ENCODE data around the gene CHST8. TPM values are rescaled to one million over a fixed set of nuclear protein-coding genes. Genes with fewer than 3 reads are reported as not detected.

CHST8 gene
- total and polyA plus RNA-seq, 11 donors: 0.10 to 0.88 (median 0.22) TPM; not detected in 3

DNA sequence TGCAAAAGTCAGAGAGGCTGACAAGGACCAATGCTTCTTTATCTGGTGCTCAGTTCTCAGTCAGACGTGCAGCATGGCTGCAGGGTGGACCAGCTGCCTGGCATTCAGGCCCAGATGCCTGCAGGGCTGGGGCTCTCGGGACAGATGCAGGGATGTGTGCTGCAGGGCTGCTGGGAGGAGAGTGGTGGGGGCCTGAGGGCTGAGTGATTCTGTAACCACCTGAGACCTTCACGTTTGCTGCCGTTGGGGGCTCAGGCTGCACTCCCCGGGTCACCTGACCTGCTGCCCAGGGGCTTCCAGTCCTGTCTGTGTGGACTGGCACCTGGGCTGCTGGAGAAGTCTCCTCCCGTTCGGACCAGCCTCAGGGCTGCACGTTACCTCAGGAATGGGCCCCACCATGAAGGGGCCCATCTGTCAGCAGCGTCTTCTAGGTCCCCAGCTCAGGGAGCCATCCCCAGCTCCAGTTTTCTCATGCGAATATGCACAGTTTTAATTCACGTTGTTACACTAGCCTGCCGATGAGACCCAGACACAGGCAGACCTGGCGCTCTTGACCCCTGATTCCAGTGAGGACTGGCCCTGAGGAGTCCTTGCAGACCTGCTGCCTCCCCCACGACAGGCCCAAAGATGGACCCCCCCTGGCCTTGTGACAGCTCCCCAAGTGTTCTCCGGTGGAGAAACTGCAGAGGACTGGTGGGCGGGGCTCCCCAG is 191.8 kb downstream of the CHST8 start:
- ATAC-seq: no peak
- no peak overlapping the region for H3K4me3 ChIP-seq
- H3K27me3 ChIP-seq: no peaks in the 10 kb centered on the region
- H3K4me1 ChIP-seq: peaks cover 0 to 34% (median 7%) of the 10 kb centered on the region in 12 donors
- H3K36me3 ChIP-seq: peaks cover 0 to 51% (median 31%) of the 10 kb centered on the region in 9 donors
- TF ChIP-seq POLR2A (IDR thresholded peaks at IDR 0.05): no peak
- TF ChIP-seq, protein P1, sequence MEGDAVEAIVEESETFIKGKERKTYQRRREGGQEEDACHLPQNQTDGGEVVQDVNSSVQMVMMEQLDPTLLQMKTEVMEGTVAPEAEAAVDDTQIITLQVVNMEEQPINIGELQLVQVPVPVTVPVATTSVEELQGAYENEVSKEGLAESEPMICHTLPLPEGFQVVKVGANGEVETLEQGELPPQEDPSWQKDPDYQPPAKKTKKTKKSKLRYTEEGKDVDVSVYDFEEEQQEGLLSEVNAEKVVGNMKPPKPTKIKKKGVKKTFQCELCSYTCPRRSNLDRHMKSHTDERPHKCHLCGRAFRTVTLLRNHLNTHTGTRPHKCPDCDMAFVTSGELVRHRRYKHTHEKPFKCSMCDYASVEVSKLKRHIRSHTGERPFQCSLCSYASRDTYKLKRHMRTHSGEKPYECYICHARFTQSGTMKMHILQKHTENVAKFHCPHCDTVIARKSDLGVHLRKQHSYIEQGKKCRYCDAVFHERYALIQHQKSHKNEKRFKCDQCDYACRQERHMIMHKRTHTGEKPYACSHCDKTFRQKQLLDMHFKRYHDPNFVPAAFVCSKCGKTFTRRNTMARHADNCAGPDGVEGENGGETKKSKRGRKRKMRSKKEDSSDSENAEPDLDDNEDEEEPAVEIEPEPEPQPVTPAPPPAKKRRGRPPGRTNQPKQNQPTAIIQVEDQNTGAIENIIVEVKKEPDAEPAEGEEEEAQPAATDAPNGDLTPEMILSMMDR (IDR thresholded peaks at IDR 0.05): no peak
- no peaks in the 10 kb centered on the region for H3K9me3 ChIP-seq
- DNase-seq: no peak
- WGBS, 4 donors: 82 to 86% (median 83%) methylated on average over 15 to 16 of the region's 16 CpGs
- intact Hi-C loops (cut with DNase I): no loop called here
- no peak overlapping the region for H3K27ac ChIP-seq

DNA sequence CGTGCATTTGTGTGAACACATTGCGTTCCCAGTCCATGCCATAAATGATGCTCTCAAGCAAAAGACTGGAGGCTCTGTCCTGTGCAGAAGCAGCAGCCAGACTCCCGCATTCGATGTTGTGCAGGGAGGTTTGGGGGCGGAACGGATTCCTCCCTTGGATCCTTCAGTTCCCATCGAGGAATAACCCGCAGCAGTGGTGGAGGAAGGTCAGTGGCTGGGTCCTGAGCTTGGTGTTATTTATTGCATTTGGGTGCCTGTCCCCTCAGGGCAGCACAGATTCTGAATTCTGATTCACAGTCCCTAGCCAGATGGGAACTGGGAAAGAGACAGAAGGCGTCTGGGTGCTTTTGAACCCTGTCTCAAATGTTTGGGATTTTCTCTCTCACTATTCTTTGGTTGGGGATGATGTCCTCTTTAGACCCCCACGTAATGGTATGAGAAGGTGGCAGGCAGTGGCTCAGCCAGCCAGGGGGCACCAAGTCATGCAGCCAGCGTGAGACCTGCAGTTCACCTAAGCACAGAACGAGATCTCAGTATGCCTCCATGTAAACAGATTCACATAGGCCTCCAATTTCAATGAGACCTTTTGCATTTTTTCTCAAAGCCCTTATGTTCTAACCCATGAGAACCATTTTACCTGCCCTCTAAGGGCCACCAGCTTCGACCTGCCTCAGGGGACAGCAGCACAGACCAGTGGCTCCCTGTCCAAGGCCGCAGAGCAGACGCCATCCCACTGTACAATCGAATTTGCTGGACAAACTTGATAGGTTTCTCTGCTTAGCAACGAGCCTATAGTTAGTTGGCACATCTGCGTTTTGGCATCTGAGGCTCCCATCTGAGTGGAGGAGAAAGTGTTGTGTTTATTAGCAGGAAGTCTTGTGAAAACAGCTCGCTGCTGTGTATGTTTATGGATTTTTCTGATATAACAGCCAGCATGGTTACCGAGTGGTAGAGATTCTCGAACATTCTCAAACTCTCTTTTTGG is 192.7 kb downstream of the CHST8 start:
- Histone ChIP-seq H3K4me3 (no peak overlapping the region), H3K27ac (no peak overlapping the region), H3K27me3 (no peaks in the 10 kb centered on the region), H3K36me3 (peaks cover 0 to 42% (median 28%) of the 10 kb centered on the region in 9 donors), H3K9me3 (no peaks in the 10 kb centered on the region), H3K4me1 (peaks cover 0 to 43% (median 12%) of the 10 kb centered on the region in 12 donors)
- ATAC-seq: no peak
- peak in 2 of 5 donors; percentile 4 to 15 for DNase-seq
- TF ChIP-seq POLR2A (IDR thresholded peaks at IDR 0.05): no peak
- TF ChIP-seq, protein P1 (IDR thresholded peaks at IDR 0.05): no peak
- 88 to 91% (median 89%) methylated on average over 21 of the region's 21 CpGs for WGBS, 4 donors
- intact Hi-C loops (cut with DNase I): no loop called here

- intact Hi-C loops (cut with DNase I): no loop called here
- 82 to 87% (median 84%) methylated on average over 15 of the region's 15 CpGs for WGBS, 4 donors
- no peak for TF ChIP-seq POLR2A (IDR thresholded peaks at IDR 0.05)
- TF ChIP-seq, protein P1 (IDR thresholded peaks at IDR 0.05): no peak
- peaks cover 0 to 48% (median 20%) of the 10 kb centered on the region in 12 donors for H3K4me1 ChIP-seq
- ATAC-seq (no peak), DNase-seq (peak in 2 of 5 donors; percentile 22 to 28)
- no peaks in the 10 kb centered on the region for H3K9me3 ChIP-seq
- no peaks in the 10 kb centered on the region for H3K27me3 ChIP-seq
- peaks cover 0 to 31% (median 26%) of the 10 kb centered on the region in 9 donors for H3K36me3 ChIP-seq
- H3K4me3 ChIP-seq: no peak overlapping the region
- H3K27ac ChIP-seq: peak overlapping the region in 2 of 12 donors; percentile 72
Observed at GRCh38 chr19:33815380-33816340, 193.9 kb downstream of the CHST8 start.
